Endometrial microvascular endothelial cells (primary cell): Measurements from ENCODE around the gene SLC4A4. TPM values are rescaled to one million over a fixed set of nuclear protein-coding genes. Genes with fewer than 3 reads are reported as not detected.

Experiments
- in situ Hi-C: cut with HindIII; loops from 2 replicates; pipeline ENCODE4 v1.10.0; 2017; ENCODE audit warnings: low sequenced_read_pairs, low pct_unique_long_range_greater_than_20kb; ENCODE audit errors: inconsistent ontology term
- total RNA-seq: library from RNA; depleted of rRNA; stranded (reverse); fragments of >200 nt; gene quantifications from one replicate; pipeline ENCODE4 v1.2.3, GENCODE V29; 2015; ENCODE audit errors: inconsistent ontology term

The SLC4A4 gene
- total RNA-seq, 1 donor from 2014 or later, result not detected

DNA sequence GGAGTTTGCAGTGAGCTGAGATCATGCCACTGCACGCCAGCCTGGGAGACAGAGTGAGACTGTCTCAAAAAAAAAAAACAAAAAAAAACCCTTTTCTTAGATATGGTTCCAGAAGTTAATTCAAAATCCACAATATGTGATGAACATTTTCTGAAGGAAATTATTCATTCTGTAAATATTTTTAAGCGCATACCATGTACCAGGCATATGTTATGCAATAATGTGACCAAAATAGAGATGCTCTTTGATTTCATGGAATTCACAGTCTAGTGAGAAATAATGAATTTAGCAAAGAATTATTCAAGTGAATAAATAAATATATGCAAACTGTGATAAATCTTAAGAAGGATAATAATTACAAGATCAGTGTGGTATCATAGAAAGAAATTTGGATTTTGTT lies 270.3 kb downstream of the SLC4A4 start:
- in situ Hi-C loops, result no loop called here

- in situ Hi-C loops, result no loop called here
Measured at GRCh38 chr4:71609651-71610050, 270.8 kb downstream of the SLC4A4 start.

- in situ Hi-C loops, result no loop called here
Measured at GRCh38 chr4:71614621-71615020, 275.8 kb downstream of the SLC4A4 start.

- in situ Hi-C loops, result no loop called here
Measured at GRCh38 chr4:71616168-71616811, 277.5 kb downstream of the SLC4A4 start.
